ENCODE data around the gene KMO.
A peak's percentile ranks its signal among the peaks of the same experiment; 100 is the strongest.

Gene KMO

GRCh38 chr1:241637046-241637590, 104.9 kb downstream of the KMO start:
- Histone ChIP-seq H4K20me1 (ENCODE audit: control insufficient read depth, insufficient read depth, low read depth, low read length) (no peaks in the 10 kb centered on the region), H3K79me2 (ENCODE audit: control insufficient read depth, low read length) (peaks cover 16% of the 10 kb centered on the region), H3K9me2 (replicated peaks; ENCODE audit: control insufficient read depth, low read length) (no peaks in the 10 kb centered on the region), H3K9me3 (ENCODE audit: control insufficient read depth, insufficient read depth, low read length) (no peaks in the 10 kb centered on the region), H3K4me1 (ENCODE audit: control insufficient read depth, low read length) (peaks cover 51% of the 10 kb centered on the region), H3K36me3 (ENCODE audit: control insufficient read depth, low read length) (peaks cover 18% of the 10 kb centered on the region), H3K4me3 (ENCODE audit: low read length) (no peak overlapping the region), H3K27me3 (ENCODE audit: control insufficient read depth, low read length) (no peaks in the 10 kb centered on the region), H3K27ac (ENCODE audit: low read depth, low read length) (no peak overlapping the region), H3F3A (ENCODE audit: control insufficient read depth, insufficient read depth) (peaks cover 8% of the 10 kb centered on the region), H3K4me2 (ENCODE audit: low read length) (no peak overlapping the region)
- no peak for TF ChIP-seq CTCF (IDR thresholded peaks at IDR 0.05; ENCODE audit: low read depth, low read length, poor library complexity, severe bottlenecking)
- no peak for TF ChIP-seq EZH2phosphoT487 (IDR thresholded peaks at IDR 0.05; ENCODE audit: borderline replicate concordance, low read length)

- peaks cover 8% of the 10 kb centered on the region for H3F3A ChIP-seq (ENCODE audit: control insufficient read depth, insufficient read depth)
- H3K4me1 ChIP-seq (ENCODE audit: control insufficient read depth, low read length), result peaks cover 51% of the 10 kb centered on the region
- H3K4me3 ChIP-seq (ENCODE audit: low read length), result no peak overlapping the region
- no peaks in the 10 kb centered on the region for H3K9me2 ChIP-seq (replicated peaks; ENCODE audit: control insufficient read depth, low read length)
- H3K36me3 ChIP-seq (ENCODE audit: control insufficient read depth, low read length), result peaks cover 18% of the 10 kb centered on the region
- TF ChIP-seq EZH2phosphoT487 (IDR thresholded peaks at IDR 0.05; ENCODE audit: borderline replicate concordance, low read length) (no peak), CTCF (IDR thresholded peaks at IDR 0.05; ENCODE audit: low read depth, low read length, poor library complexity, severe bottlenecking) (no peak)
- H3K4me2 ChIP-seq (ENCODE audit: low read length), result no peak overlapping the region
- H3K27ac ChIP-seq (ENCODE audit: low read depth, low read length), result no peak overlapping the region
- H4K20me1 ChIP-seq (ENCODE audit: control insufficient read depth, insufficient read depth, low read depth, low read length), result no peaks in the 10 kb centered on the region
- H3K9me3 ChIP-seq (ENCODE audit: control insufficient read depth, insufficient read depth, low read length), result no peaks in the 10 kb centered on the region
- no peaks in the 10 kb centered on the region for H3K27me3 ChIP-seq (ENCODE audit: control insufficient read depth, low read length)
- H3K79me2 ChIP-seq (ENCODE audit: control insufficient read depth, low read length), result peaks cover 16% of the 10 kb centered on the region
These were observed 105.4 kb downstream of the KMO start for GRCh38 chr1:241637604-241638003.

GRCh38 chr1:241638099-241638682, 106.0 kb downstream of the KMO start:
- Histone ChIP-seq H3K79me2 (ENCODE audit: control insufficient read depth, low read length) (peaks cover 16% of the 10 kb centered on the region), H3K9me3 (ENCODE audit: control insufficient read depth, insufficient read depth, low read length) (no peaks in the 10 kb centered on the region), H3K27me3 (ENCODE audit: control insufficient read depth, low read length) (no peaks in the 10 kb centered on the region), H3K36me3 (ENCODE audit: control insufficient read depth, low read length) (peaks cover 18% of the 10 kb centered on the region), H3K27ac (ENCODE audit: low read depth, low read length) (no peak overlapping the region), H3K4me2 (ENCODE audit: low read length) (peak overlapping the region; percentile 94), H4K20me1 (ENCODE audit: control insufficient read depth, insufficient read depth, low read depth, low read length) (no peaks in the 10 kb centered on the region), H3K9me2 (replicated peaks; ENCODE audit: control insufficient read depth, low read length) (no peaks in the 10 kb centered on the region), H3K4me1 (ENCODE audit: control insufficient read depth, low read length) (peaks cover 51% of the 10 kb centered on the region), H3F3A (ENCODE audit: control insufficient read depth, insufficient read depth) (peaks cover 8% of the 10 kb centered on the region), H3K4me3 (ENCODE audit: low read length) (no peak overlapping the region)
- no peak for TF ChIP-seq CTCF (IDR thresholded peaks at IDR 0.05; ENCODE audit: low read depth, low read length, poor library complexity, severe bottlenecking)
- TF ChIP-seq EZH2phosphoT487 (IDR thresholded peaks at IDR 0.05; ENCODE audit: borderline replicate concordance, low read length), result no peak
